NCI-H345 treated with DMSO at 0.1 percent for 48 hours (cell line): ENCODE data around the gene OR2L5.

Experiments
- DNase-seq: peaks from one replicate; lab custom pipeline; 2025; ENCODE audit not compliant: unreplicated experiment; lab: John Stamatoyannopoulos, UW

Gene OR2L5, protein sequence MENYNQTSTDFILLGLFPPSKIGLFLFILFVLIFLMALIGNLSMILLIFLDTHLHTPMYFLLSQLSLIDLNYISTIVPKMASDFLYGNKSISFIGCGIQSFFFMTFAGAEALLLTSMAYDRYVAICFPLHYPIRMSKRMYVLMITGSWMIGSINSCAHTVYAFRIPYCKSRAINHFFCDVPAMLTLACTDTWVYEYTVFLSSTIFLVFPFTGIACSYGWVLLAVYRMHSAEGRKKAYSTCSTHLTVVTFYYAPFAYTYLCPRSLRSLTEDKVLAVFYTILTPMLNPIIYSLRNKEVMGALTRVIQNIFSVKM

DNA sequence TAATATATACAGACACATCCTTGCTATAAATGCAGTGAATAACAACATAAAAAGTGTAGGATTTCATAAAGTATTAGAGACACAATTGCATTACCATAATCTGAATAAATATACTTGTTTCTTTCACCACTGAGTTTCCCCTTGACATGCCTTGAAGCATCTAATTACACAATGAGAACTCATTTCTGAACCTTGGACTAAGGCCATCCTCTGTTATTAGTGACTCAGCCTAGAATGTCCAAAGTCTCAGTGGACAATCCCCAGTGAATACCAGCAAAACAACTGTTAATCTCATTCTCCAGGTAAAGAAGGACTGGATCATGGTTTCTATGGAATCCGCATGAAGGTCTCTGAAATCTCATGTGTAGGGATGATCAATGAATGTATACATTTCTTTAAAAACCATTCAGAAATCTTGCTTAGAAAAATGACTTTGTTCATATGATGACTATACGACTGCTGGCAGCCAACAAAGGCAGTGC, at the start of gene OR2L5:
Gene OR2L5, plus strand, starts transcription at position 432 of the 482 bp plus-strand sequence. CDS start 8,288 bp downstream, outside the sequence.
- no peak for DNase-seq

DNA sequence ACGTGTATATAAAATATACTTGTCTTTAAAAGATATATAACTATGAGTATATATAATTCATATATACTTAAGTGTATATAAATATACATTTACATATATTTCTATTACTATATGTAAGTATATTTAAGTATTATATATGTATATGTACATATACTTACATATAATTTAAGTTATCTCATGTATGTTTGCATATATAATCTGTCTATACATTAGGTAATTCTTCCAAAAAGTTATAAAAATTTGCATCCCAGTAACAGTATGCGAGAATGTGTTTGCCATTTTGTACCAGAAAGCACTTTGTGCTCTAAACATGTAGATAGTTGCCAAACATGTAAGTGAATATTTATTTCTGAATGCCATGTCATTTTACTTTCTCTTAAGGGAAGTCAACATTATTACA, 48.5 kb upstream of the OR2L5 start, which contains the start of gene OR2AK2:
Gene OR2AK2, plus strand, starts transcription at position 301 of the 400 bp plus-strand sequence. CDS start 144 bp downstream, outside the sequence.
- no peak for DNase-seq

DNA sequence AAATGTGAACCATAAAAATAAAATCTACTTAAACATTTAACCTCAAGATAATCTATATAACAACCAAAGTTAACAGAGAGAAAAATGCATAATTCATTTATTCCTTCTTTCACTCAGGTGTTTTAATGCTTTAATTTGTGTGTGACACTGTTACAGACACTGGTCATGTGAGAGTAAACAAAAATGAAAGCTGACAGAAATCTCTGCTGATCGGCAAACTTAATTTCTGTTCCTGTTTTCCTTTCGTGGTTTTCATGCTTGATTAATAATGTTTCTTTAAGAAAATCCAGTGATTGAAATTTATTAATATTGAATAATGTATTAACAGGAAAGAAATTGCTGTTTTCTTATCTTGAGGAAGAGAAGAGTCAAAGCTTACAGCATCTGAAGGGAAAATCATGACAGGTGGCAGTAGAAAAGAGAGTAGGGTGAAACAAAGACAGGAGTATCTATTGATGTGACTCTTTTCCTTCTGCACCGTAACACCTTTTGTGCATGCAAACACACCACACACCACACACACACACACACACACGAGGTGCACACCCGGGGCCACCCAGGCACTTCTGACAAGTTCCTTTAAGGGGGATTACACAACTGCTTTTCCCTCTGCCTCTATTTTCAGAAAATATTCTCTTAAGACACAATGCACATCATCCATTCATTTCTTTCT, 46.8 kb upstream of the OR2L5 start:
- no peak for DNase-seq

- no peak for DNase-seq
These were observed 20.5 kb upstream of the OR2L5 start for GRCh38 chr1:247992986-247993385.

GRCh38 chr1:247998811-247999210, 14.6 kb upstream of the OR2L5 start:
- DNase-seq: no peak

DNA sequence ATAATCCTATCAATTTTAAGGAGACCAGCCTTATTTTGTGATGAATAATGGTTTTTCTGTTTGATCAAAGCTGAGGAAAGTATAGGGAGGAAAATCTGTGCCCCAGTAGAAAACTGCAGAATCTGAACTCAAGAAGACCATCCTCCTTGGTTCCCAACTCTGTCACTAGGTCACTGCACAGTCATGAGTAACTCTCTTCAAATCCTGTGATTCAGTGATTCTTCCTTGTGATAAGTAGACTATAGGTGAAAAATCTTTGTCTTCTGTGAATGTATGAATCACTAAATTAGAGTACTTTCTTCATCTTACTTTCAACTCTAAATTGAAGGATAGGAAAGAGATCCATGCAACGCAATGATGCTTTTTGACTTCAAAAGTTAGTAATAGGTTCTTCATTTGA, 13.3 kb upstream of the OR2L5 start:
- DNase-seq: no peak

DNA sequence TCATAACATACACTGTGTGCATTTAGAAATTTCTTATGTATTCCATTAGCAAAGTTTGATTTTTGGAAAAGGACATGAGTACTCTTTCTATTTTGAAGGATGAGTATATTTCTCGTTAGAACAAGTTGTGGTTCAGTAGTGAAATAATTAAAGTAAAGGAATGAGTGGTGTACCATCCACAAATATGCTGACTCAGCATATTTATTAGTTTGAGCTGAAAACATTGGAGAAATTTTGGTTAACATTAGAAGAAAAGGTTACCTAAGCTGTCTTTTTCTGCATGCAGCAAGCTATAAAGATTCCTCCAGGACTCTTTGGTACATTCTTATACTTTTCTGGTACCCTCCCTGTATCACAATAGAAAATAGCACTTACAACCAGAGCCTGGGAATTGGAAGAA, 5.7 kb upstream of the OR2L5 start:
- no peak for DNase-seq

- DNase-seq: no peak
These were observed 3.8 kb upstream of the OR2L5 start for GRCh38 chr1:248009681-248010080.

GRCh38 chr1:248015803-248016202, 2.3 kb downstream of the OR2L5 start:
- DNase-seq: no peak

- no peak for DNase-seq
These were observed 16.3 kb downstream of the OR2L5 start, which contains the start of gene OR2L2 for GRCh38 chr1:248029770-248030169. TSS of gene OR2L2 (plus strand) at chr1:248030070. CDS start at chr1:248038268, 8,198 bp downstream.

DNA sequence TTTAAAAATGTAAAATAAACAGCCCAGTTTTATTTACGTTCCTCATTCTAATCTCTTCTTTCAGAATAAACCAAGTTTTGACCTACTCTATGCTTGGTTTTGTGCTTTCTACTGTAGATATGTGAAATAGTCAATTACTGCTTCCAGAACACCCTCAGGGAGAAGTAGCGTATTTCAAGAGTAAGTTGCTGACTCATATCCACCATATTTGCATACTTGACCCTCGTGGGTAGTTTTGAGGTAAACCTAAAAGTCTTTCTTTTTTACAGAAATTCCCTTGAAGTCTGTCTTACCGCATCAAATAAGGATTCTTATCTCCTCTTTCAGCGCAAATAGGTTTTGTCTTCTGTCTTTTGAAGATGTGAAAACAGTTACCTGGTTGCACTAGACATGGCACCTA, 31.7 kb downstream of the OR2L5 start:
- no peak for DNase-seq

DNA sequence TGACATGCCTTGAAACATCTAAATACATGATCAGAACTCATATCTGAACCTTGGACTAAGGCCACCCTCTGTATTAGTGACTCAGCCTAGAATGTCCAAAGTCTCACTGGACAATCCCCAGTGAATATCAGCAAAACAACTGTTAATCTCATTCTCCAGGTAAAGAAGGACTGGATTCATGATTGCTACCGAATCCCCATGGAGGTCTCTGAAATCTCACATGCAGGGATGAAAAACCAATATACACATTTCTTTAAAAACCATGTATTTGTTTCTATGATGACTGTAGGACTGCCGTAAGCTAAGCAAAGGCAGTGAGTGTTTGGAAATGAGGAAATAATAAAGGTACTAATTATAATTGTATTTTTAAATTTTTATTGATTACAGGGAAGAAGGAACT, 33.1 kb downstream of the OR2L5 start, which contains the start of gene OR2L3:
Gene OR2L3, plus strand, starts transcription at position 301 of the 400 bp plus-strand sequence. CDS start 13,846 bp downstream, outside the sequence.
- no peak for DNase-seq

DNA sequence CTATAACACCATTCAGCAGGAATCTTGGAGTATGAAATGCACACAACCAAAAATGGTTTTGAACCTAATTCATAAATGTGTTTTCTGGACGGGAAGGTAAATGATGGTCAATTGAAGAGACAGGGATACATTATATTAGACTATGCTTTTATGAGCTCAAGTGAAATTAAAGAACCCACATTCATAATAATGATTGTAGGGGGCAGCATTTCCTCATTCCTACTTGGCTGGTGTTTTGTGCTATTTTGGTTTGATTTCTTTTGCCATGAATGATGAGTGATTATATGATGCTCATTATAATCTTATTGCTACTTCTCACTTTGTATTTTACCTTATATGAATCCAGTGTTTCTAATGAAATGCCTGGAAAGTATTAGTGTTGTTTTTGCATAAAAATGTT, 33.5 kb downstream of the OR2L5 start:
- no peak for DNase-seq

DNA sequence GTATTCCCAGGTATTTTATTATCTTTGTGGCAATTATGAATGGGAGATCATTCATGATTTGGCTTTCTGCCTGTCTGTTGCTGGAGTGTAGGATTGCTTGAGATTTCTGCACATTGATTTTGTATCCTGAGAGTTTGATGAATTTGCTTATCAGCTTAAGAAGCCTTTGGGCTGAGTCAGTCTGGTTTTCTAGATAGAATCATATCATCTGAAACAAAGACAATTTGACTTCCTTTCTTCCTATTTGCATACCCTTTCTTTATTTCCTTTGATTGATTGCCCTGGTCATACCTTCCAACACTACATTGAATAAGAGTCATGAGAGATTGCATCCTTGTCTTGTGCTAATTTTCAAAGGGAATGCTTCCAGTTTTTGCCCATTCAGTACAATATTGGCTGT, 41.2 kb downstream of the OR2L5 start:
- DNase-seq: no peak

DNA sequence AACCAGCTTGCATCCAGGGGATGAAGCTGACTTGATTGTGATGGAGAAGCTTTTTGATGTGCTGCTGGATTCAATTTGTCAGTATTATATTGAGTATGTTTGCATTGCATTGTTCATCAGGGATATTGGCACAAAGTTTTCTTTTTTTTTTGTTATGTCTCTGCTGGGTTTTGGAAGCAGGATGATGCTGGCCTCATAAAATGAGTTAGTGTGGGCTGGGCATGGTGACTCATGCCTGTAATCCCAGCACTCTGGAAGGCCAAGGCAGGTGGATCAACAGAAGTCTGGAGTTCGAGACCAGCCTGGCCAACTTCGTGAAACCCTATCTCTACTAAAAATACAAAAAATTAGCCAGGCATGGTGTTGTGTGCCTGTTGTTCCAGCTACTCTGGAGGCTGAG, 41.8 kb downstream of the OR2L5 start:
- DNase-seq: no peak

DNA sequence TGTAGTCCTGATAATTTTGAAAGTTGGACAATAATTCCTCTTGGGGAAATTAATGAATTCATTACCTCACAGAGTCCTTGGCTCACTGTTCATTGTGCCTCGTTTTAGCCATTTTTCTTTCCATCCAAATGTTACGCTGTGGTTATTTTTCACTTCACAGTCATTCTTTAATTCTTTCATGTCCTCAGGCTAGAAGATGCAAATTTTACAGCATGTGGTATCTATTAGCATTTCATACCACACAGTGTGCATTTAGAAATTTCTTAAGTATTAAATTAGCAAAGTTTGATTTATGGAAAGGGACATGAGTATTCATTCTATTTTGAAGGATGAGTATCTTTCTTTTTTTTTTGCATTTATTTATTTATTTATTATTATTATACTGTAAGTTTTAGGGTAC, 51.6 kb downstream of the OR2L5 start:
- no peak for DNase-seq

DNA sequence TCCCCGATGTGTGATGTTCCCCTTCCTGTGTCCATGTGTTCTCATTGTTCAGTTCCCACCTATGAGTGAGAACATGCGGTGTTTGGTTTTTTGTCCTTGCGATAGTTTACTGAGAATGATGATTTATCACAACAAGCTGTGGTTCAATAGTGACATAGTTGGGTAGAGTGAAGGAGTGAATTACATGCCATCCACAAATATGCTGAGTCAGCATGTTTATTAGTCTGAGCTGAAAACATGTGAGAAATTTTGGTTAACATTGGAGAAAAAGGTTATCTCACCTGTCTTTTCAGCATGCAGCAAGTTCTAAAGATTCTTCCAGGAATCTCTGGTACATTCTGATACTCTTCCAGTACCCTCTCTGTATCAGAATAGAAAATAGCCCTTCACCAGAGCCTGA, 52.1 kb downstream of the OR2L5 start:
- no peak for DNase-seq
